Muscle layer of duodenum (tissue), 2 donors: ENCODE data around the gene TMEM259.
A peak's percentile ranks its signal among the peaks of the same experiment; 100 is the strongest.

ENCODE experiments used
- H3K27ac ChIP-seq: one replicate; pipeline ENCODE4 v1.7.0; 2013; ENCODE audit warnings: mild to moderate bottlenecking, low read length
- H3K27me3 ChIP-seq: one replicate; pipeline ENCODE4 v1.7.0; 2013; ENCODE audit warnings: low read depth, mild to moderate bottlenecking, control low read depth, low read length
- H3K36me3 ChIP-seq, 2 donors: one replicate each; pipeline ENCODE4 v1.7.0; 2013; ENCODE audit warnings: low read length in 2 of 2, control low read depth in 1 of 2, mild to moderate bottlenecking in 1 of 2; ENCODE audit not compliant: insufficient read depth in 2 of 2, control insufficient read depth in 1 of 2
- H3K4me1 ChIP-seq, 2 donors: one replicate each; pipeline ENCODE4 v1.7.0; 2013; ENCODE audit warnings: low read length in 2 of 2, mild to moderate bottlenecking in 2 of 2, control low read depth in 1 of 2, moderate library complexity in 1 of 2; ENCODE audit not compliant: insufficient read depth in 2 of 2, control insufficient read depth in 1 of 2
- H3K4me3 ChIP-seq, 2 donors: one replicate each; pipeline ENCODE4 v1.7.0; 2013; ENCODE audit warnings: low read length in 2 of 2, low read depth in 1 of 2, mild to moderate bottlenecking in 1 of 2
- H3K9me3 ChIP-seq, 2 donors: one replicate each; pipeline ENCODE4 v1.7.0; 2013; ENCODE audit warnings: low read length in 2 of 2, control low read depth in 1 of 2, mild to moderate bottlenecking in 1 of 2; ENCODE audit not compliant: control insufficient read depth in 1 of 2
- donor health status: healthy.

TMEM259 gene

DNA sequence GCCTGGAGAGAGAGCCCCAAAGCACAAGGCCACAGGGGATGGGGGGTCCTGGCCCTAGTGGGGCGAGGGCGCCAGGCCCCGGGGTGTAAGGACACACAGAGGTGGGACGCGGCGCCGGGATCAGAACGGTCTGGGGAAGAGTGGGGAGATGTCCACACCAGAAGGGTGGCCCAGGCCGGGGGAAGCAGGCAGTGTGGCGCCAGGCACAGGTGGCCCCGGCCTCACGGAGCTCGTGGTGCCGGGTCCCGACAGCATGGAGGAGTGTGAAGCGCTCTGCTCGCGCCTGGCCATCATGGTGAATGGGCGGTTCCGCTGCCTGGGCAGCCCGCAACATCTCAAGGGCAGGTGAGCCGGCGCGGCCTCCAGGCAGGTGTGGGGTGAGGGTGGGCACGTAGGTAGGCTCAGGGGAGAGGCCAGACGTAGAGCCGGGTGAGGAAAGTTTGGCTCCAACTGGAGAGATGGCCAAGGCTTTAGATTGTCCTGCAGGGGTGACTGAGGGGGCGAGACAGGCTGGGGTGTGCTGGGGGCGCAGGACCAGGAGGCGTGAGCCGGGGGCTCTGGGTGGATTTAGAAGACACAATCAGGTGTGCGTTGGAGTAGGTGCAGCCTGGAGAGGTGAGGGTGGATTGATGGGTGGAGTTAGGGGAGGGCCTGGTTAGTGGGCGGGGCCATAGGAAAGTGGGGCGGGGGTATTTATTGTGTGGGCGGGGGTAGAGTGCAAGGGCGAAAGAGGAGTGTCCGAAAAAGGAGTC is 43.2 kb upstream of the TMEM259 start:
- Histone ChIP-seq H3K27me3 (peaks cover 18% of the 10 kb centered on the region), H3K36me3 (no peaks in the 10 kb centered on the region), H3K4me1 (peaks cover 0 to 30% of the 10 kb centered on the region in 2 donors), H3K9me3 (peaks cover 0 to 5% of the 10 kb centered on the region in 2 donors), H3K4me3 (no peak overlapping the region), H3K27ac (no peak overlapping the region)

- Histone ChIP-seq H3K4me3 (no peak overlapping the region), H3K9me3 (peaks cover 5 to 12% of the 10 kb centered on the region in 2 donors), H3K36me3 (peaks cover 0 to 5% of the 10 kb centered on the region in 2 donors), H3K4me1 (peaks cover 0 to 30% of the 10 kb centered on the region in 2 donors), H3K27ac (no peak overlapping the region), H3K27me3 (peaks cover 12% of the 10 kb centered on the region)
Observed at GRCh38 chr19:1063030-1063908, 42.3 kb upstream of the TMEM259 start.

- peaks cover 11 to 20% of the 10 kb centered on the region in 2 donors for H3K9me3 ChIP-seq
- no peak overlapping the region for H3K27ac ChIP-seq
- peaks cover 0 to 10% of the 10 kb centered on the region in 2 donors for H3K36me3 ChIP-seq
- peaks cover 12% of the 10 kb centered on the region for H3K27me3 ChIP-seq
- H3K4me1 ChIP-seq: peaks cover 0 to 29% of the 10 kb centered on the region in 2 donors
- no peak overlapping the region for H3K4me3 ChIP-seq
Observed at GRCh38 chr19:1062387-1063029, 41.6 kb upstream of the TMEM259 start.

DNA sequence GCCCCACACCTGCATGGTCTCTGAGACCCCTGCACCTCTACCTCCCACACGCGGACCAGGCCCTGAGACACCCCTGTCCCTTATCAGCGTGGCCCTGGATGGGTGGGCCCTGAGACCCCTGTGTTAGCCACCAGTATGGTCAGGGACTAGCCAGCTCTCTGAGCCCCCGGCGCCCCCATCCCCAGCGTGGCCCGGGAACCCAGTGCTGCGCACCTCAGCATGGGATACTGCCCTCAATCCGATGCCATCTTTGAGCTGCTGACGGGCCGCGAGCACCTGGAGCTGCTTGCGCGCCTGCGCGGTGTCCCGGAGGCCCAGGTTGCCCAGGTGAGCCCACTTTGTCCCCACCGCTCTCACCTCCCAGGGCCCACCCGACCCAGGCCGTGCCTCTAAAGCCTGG is 41.1 kb upstream of the TMEM259 start:
- Histone ChIP-seq H3K27me3 (peaks cover 12% of the 10 kb centered on the region), H3K4me1 (peaks cover 0 to 24% of the 10 kb centered on the region in 2 donors), H3K27ac (no peak overlapping the region), H3K4me3 (no peak overlapping the region), H3K36me3 (peaks cover 0 to 15% of the 10 kb centered on the region in 2 donors), H3K9me3 (peaks cover 15 to 25% of the 10 kb centered on the region in 2 donors)

- Histone ChIP-seq H3K27me3 (peaks cover 5% of the 10 kb centered on the region), H3K9me3 (peaks cover 18 to 37% of the 10 kb centered on the region in 2 donors), H3K27ac (no peak overlapping the region), H3K4me3 (no peak overlapping the region), H3K4me1 (peaks cover 0 to 12% of the 10 kb centered on the region in 2 donors), H3K36me3 (peaks cover 0 to 28% of the 10 kb centered on the region in 2 donors)
Observed at GRCh38 chr19:1060689-1061088, 39.8 kb upstream of the TMEM259 start.

DNA sequence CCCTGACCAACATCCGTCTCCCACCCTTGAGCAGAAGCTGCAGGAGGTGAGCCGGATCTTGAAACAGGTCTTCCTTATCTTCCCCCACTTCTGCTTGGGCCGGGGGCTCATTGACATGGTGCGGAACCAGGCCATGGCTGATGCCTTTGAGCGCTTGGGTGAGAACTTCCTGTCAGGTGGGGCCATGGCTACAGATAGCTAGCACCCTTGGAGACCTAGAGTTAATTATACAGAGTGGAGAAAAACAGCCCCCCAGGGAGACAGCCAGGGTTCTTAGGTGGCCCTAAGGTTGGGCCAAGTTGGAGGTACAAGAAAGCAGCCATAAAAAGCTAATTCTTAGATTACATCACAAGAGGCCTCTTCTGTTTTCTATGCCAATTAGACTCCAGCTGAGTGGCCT is 37.2 kb upstream of the TMEM259 start:
- H3K9me3 ChIP-seq: peaks cover 18 to 35% of the 10 kb centered on the region in 2 donors
- peaks cover 0 to 33% of the 10 kb centered on the region in 2 donors for H3K36me3 ChIP-seq
- no peaks in the 10 kb centered on the region for H3K4me1 ChIP-seq
- H3K27me3 ChIP-seq: no peaks in the 10 kb centered on the region
- no peak overlapping the region for H3K27ac ChIP-seq
- H3K4me3 ChIP-seq: peak overlapping the region in 1 of 2 donors; percentile 47

- no peak overlapping the region for H3K27ac ChIP-seq
- peaks cover 0 to 33% of the 10 kb centered on the region in 2 donors for H3K36me3 ChIP-seq
- no peaks in the 10 kb centered on the region for H3K27me3 ChIP-seq
- H3K4me1 ChIP-seq: no peaks in the 10 kb centered on the region
- H3K4me3 ChIP-seq: peak overlapping the region in 1 of 2 donors; percentile 47
- H3K9me3 ChIP-seq: peaks cover 18 to 35% of the 10 kb centered on the region in 2 donors
Observed at GRCh38 chr19:1057176-1057855, 36.4 kb upstream of the TMEM259 start.

- H3K4me3 ChIP-seq: peak overlapping the region in 1 of 2 donors; percentile 47
- H3K9me3 ChIP-seq: peaks cover 18 to 35% of the 10 kb centered on the region in 2 donors
- H3K36me3 ChIP-seq: peaks cover 0 to 33% of the 10 kb centered on the region in 2 donors
- H3K27ac ChIP-seq: no peak overlapping the region
- no peaks in the 10 kb centered on the region for H3K4me1 ChIP-seq
- H3K27me3 ChIP-seq: no peaks in the 10 kb centered on the region
Observed at GRCh38 chr19:1055886-1056620, 35.1 kb upstream of the TMEM259 start.

GRCh38 chr19:1055028-1055425 is 34.1 kb upstream of the TMEM259 start:
- Histone ChIP-seq H3K4me3 (no peak overlapping the region), H3K9me3 (peaks cover 18 to 35% of the 10 kb centered on the region in 2 donors), H3K36me3 (peaks cover 0 to 33% of the 10 kb centered on the region in 2 donors), H3K27me3 (no peaks in the 10 kb centered on the region), H3K4me1 (no peaks in the 10 kb centered on the region), H3K27ac (no peak overlapping the region)
